ENCODE data around the gene AKNA.

The AKNA gene

GRCh38 chr9:114394523-114395333 lies 6.9 kb upstream of the AKNA start:
- DNase-seq (ENCODE audit: low spot score) = no peak

- DNase-seq (ENCODE audit: low spot score) = no peak
These were observed 4.9 kb upstream of the AKNA start for GRCh38 chr9:114392749-114393112.

DNA sequence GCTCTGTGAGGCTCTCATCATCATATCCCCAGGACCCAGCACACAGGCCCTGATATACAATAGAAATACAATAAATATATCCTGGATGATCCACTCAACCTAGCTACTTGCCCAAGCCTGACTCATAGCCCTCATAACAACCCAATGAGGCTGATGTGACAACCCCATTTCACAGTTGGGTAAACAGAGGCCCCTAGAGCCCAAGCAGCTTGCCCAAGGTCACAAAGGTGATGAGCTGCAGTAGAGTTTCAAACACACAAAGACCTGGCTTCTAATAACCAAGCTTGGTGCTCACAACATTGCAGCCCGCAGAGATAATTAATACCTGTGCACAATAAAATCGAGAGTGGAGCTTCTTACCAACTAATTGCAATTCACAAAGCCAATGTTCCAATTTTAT lies 3.2 kb upstream of the AKNA start:
- no peak for DNase-seq (ENCODE audit: low spot score)

GRCh38 chr9:114389612-114390368 lies 2.0 kb upstream of the AKNA start:
- DNase-seq (ENCODE audit: low spot score) = no peak

DNA sequence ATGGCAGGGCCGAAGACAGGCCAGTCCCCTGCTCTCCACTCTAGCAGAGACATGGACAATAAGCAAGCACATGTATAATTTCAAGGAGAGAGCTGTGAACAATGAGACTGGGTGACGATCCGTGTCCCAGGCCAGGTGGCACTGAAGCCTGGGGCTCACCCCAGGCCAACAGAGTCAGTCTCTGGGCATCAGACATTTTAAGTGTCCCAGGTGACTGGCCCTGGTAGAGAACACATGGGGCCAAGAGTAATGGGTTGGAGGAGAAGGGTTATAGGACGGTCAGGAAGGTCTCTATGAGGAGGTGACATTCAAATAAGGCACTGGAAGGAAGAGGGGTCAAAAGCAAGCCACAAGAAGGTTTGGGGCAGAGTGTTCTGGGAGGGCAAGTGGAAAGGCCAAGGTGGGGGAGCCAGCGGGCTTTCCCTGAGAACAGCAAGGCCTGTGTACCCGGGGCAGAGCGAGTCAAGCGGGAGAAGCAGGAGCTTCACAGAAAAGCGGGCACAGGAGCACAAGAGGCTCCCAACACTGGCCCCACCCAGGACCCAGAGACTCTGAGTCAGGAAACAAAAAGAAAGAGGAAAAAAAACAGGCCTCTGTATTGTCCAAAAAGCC lies 1.1 kb upstream of the AKNA start:
- no peak for DNase-seq (ENCODE audit: low spot score)

- DNase-seq (ENCODE audit: low spot score) = no peak
These were observed 538 bp upstream of the AKNA start for GRCh38 chr9:114388357-114388682.

- DNase-seq (ENCODE audit: low spot score) = no peak
These were observed 699 bp downstream of the AKNA start for GRCh38 chr9:114386886-114387679.

GRCh38 chr9:114386361-114386885 lies 1.4 kb downstream of the AKNA start:
- DNase-seq (ENCODE audit: low spot score) = no peak

DNA sequence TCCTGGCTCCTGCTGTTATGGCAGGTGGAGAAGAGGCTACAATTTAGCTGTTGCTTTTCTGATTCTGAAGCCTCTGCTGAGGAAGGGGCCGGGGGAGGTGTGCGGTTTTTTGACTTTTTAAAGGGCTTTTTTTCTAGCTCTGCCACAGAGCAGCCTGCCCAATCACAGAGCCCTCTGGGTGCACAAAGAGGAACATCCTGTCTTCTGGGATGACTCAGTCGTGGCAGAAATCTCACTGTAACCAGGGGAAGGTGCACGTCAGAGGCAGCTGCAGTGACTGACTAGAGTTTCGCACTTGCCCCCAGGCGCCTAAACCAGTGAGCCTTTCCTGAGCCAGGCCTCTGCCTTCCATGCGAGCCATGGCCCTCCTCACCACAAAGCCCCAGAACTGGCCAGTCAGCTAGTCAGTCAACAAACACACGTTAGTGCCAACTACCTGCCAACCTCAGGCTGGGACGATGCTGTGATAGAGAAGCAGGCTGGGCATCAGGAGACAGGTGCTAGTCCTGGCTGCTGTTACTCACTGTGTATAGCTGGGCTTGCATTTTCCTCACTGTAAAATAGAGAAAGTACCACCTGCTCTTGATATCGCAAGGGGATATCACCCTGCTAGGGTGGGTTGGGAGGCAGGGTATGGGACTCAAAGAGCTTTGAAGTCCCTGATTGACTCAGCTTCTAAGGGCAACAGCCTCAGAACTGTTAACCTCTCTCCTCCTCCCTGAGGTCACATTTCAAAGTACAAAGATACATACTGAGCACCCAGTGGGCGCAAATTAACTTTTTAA lies 2.2 kb downstream of the AKNA start:
- peak; percentile 98 for DNase-seq (ENCODE audit: low spot score)

DNA sequence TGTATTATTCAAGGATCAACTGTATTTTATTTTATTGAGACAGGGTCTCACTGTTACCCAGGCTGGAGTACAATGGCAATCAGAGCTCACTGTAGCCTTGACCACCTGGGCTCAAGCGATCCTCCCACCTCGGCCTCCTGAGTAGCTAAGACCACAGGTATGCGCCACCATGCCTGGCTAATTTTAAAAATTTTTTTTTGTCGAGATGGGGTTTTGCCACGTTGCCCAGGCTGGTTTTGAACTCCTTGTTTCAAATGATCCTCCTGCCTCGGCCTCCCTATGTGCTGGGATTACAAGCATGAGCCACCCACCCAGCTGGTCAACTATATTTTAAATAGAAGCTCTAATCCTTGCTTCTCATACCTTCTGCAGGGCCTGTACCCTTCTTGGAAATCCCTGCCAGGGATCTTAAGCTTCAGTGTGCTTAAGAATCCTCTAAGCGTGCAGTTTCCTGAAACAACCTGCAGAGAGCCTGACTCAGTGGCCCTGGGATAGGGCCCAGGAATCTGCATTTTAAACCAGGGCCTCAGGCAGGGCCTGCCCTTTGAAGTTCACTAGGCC lies 2.9 kb downstream of the AKNA start:
- DNase-seq (ENCODE audit: low spot score) = no peak

GRCh38 chr9:114384341-114384740 lies 3.4 kb downstream of the AKNA start:
- no peak for DNase-seq (ENCODE audit: low spot score)

DNA sequence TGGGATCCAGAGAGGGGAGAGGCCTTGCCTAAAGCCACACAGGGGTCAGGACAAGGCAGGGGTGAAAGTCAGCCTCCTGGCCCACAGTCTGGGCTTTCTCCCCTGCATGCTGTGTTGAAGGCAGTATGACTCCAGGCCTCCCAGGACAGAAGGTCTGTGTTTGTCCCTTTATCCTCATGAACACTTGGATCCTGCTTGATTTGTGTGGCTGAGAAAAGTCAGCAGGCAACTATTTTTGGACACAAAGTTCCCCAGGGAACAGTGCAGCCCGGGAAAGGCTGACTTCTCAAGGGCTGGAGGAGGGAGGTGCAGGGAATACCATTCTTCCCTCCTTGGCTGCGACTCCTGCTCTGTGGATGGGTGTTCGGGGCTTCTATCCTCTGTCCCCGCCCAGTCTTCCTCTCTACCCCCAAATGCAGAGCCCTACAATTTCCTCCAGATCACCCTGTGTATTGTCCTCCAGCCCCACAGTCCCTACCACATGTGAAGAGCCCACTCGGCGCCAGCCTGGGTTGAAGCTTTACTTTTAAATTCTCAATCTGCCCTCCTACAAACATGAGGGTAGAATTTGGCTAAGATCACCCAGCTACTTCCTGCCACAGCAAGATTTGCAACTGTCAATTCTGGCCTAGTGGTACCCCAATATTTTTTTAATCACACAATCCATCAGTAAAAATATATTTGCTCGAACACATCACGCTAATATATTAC lies 4.1 kb downstream of the AKNA start:
- DNase-seq (ENCODE audit: low spot score) = no peak

DNA sequence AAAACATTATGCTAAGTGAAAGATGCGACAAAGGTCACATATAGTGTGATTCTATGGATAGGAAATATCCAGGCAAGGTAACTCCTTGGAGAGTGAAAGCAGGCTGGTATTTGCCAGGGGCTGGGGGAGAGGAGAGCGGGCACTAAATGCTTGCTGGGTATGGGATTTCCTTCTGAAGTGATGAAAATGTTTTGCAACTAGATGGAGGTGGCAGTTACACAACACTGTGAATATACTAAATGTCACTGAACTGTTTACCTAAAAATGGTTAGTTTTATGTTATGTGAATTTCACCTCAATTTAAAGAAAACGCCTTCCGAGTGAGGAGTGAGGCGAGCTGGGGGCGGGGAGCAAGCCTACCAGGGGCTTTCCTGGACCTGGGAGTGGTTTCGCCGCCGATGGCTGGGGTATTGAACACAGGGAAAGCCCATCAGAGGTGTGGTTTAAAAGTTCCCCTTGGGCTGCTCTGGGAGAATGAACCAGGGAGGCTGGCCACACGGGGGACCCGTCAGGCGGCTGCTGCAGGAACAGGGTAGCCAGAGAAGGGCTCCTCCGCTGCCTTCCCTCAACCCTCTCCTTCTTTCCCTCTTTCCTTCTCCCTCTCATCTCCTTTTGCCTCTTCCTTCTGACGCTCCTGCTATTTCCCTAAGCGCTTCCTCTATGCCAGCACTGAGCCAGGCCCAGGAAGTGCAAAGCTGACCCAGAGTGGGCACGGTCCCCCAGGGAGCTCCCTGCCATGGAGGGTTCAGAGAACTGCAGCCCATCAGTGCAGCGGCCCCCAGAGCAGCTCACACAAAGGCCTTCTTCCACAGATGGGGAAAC lies 4.9 kb downstream of the AKNA start:
- DNase-seq (ENCODE audit: low spot score) = peak; percentile 79

DNA sequence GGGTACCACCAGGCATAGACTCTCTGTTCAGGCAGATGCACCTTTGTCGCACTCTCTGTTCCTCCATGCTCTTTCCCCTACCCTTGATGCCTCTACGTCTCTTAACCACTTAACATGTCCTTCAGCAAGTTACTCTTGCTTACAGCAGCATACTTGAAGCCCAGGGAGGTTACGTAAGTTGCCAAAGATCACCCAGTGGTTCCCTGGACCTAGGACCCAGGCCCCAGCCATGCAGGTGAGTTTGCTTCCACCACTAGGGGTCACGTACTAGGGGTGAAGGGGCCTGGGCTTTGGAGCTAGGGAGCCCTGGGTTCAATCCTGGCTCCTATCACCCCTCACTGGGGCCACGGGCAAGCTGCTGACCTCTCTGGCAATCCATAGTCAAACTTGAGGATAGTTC lies 8.9 kb downstream of the AKNA start:
- DNase-seq (ENCODE audit: low spot score) = no peak

- DNase-seq (ENCODE audit: low spot score) = no peak
These were observed 9.8 kb downstream of the AKNA start for GRCh38 chr9:114378016-114378415.

- no peak for DNase-seq (ENCODE audit: low spot score)
These were observed 11.0 kb downstream of the AKNA start for GRCh38 chr9:114376586-114377445.

GRCh38 chr9:114375386-114376175 lies 12.2 kb downstream of the AKNA start:
- DNase-seq (ENCODE audit: low spot score) = no peak

- no peak for DNase-seq (ENCODE audit: low spot score)
These were observed 12.8 kb downstream of the AKNA start for GRCh38 chr9:114374936-114375335.

Measured in activated CD4-positive, alpha-beta T cell treated with anti-CD3 and anti-CD28 coated beads, Interleukin-2, Interleukin-4, amounts not matched to agents 100 ng/mL and 50 ng/mL, durations not matched to agents 16 hours and 8 hours (primary cell).